ENCODE results near the gene TPM2.

TPM2 gene

GRCh38 chr9:35689542-35690293 is at the start of gene TPM2:
Gene TPM2 (minus strand): TSS chr9:35689925. CDS start chr9:35689817, 108 bp downstream.
- H3K27me3 ChIP-seq (ENCODE audit: control insufficient read depth, insufficient read depth, low read length), result no peaks in the 10 kb centered on the region
- no peak within 1 kb of the TSS for H3K27ac ChIP-seq (ENCODE audit: low read length)
- peak within 1 kb of the TSS; percentile 79 for H3K9ac ChIP-seq (ENCODE audit: low read length)
- H3K36me3 ChIP-seq (ENCODE audit: control insufficient read depth, low read depth, low read length), result peaks cover 22% of the 10 kb centered on the region
- peaks cover 4% of the 10 kb centered on the region for H3K4me1 ChIP-seq (ENCODE audit: control insufficient read depth, low read depth, low read length)
- H3K4me3 ChIP-seq (ENCODE audit: low read length), result peak within 1 kb of the TSS; percentile 76
- no peaks in the 10 kb centered on the region for H3K9me3 ChIP-seq (ENCODE audit: control insufficient read depth, low read depth, low read length)

GRCh38 chr9:35738924-35739323 is 49.2 kb upstream of the TPM2 start:
- no peaks in the 10 kb centered on the region for H3K27me3 ChIP-seq (ENCODE audit: control insufficient read depth, insufficient read depth, low read length)
- peaks cover 92% of the 10 kb centered on the region for H3K36me3 ChIP-seq (ENCODE audit: control insufficient read depth, low read depth, low read length)
- no peaks in the 10 kb centered on the region for H3K4me1 ChIP-seq (ENCODE audit: control insufficient read depth, low read depth, low read length)
- H3K9me3 ChIP-seq (ENCODE audit: control insufficient read depth, low read depth, low read length), result no peaks in the 10 kb centered on the region
- H3K4me3 ChIP-seq (ENCODE audit: low read length), result no peak overlapping the region
- no peak overlapping the region for H3K9ac ChIP-seq (ENCODE audit: low read length)
- H3K27ac ChIP-seq (ENCODE audit: low read length), result no peak overlapping the region

- Histone ChIP-seq H3K36me3 (ENCODE audit: control insufficient read depth, low read depth, low read length) (peaks cover 85% of the 10 kb centered on the region), H3K4me3 (ENCODE audit: low read length) (no peak overlapping the region)
Observed at GRCh38 chr9:35738186-35738585, 48.5 kb upstream of the TPM2 start.

GRCh38 chr9:35737143-35737542 is 47.4 kb upstream of the TPM2 start:
- no peak overlapping the region for H3K4me3 ChIP-seq (ENCODE audit: low read length)
- H3K27ac ChIP-seq (ENCODE audit: low read length), result no peak overlapping the region
- peaks cover 74% of the 10 kb centered on the region for H3K36me3 ChIP-seq (ENCODE audit: control insufficient read depth, low read depth, low read length)
- peaks cover 4% of the 10 kb centered on the region for H3K4me1 ChIP-seq (ENCODE audit: control insufficient read depth, low read depth, low read length)
- H3K27me3 ChIP-seq (ENCODE audit: control insufficient read depth, insufficient read depth, low read length), result no peaks in the 10 kb centered on the region
- no peaks in the 10 kb centered on the region for H3K9me3 ChIP-seq (ENCODE audit: control insufficient read depth, low read depth, low read length)
- H3K9ac ChIP-seq (ENCODE audit: low read length), result no peak overlapping the region

More at GRCh38 chr9:35738186-35738585, 48.5 kb upstream of the TPM2 start:
- H3K4me1 ChIP-seq (ENCODE audit: control insufficient read depth, low read depth, low read length), result peaks cover 4% of the 10 kb centered on the region
- no peaks in the 10 kb centered on the region for H3K9me3 ChIP-seq (ENCODE audit: control insufficient read depth, low read depth, low read length)
- no peak overlapping the region for H3K9ac ChIP-seq (ENCODE audit: low read length)
- H3K27ac ChIP-seq (ENCODE audit: low read length), result no peak overlapping the region
- H3K27me3 ChIP-seq (ENCODE audit: control insufficient read depth, insufficient read depth, low read length), result no peaks in the 10 kb centered on the region

GRCh38 chr9:35736201-35736633 is 46.5 kb upstream of the TPM2 start:
- Histone ChIP-seq H3K27ac (ENCODE audit: low read length) (no peak overlapping the region), H3K27me3 (ENCODE audit: control insufficient read depth, insufficient read depth, low read length) (no peaks in the 10 kb centered on the region), H3K9ac (ENCODE audit: low read length) (no peak overlapping the region), H3K4me1 (ENCODE audit: control insufficient read depth, low read depth, low read length) (peaks cover 5% of the 10 kb centered on the region), H3K9me3 (ENCODE audit: control insufficient read depth, low read depth, low read length) (no peaks in the 10 kb centered on the region), H3K36me3 (ENCODE audit: control insufficient read depth, low read depth, low read length) (peaks cover 67% of the 10 kb centered on the region), H3K4me3 (ENCODE audit: low read length) (no peak overlapping the region)

GRCh38 chr9:35734096-35734495 is 44.4 kb upstream of the TPM2 start:
- H3K4me3 ChIP-seq (ENCODE audit: low read length), result no peak overlapping the region
- no peaks in the 10 kb centered on the region for H3K27me3 ChIP-seq (ENCODE audit: control insufficient read depth, insufficient read depth, low read length)
- H3K27ac ChIP-seq (ENCODE audit: low read length), result no peak overlapping the region
- no peak overlapping the region for H3K9ac ChIP-seq (ENCODE audit: low read length)
- peaks cover 48% of the 10 kb centered on the region for H3K36me3 ChIP-seq (ENCODE audit: control insufficient read depth, low read depth, low read length)
- H3K4me1 ChIP-seq (ENCODE audit: control insufficient read depth, low read depth, low read length), result peaks cover 25% of the 10 kb centered on the region
- no peaks in the 10 kb centered on the region for H3K9me3 ChIP-seq (ENCODE audit: control insufficient read depth, low read depth, low read length)

- Histone ChIP-seq H3K4me3 (ENCODE audit: low read length) (peak overlapping the region; percentile 93), H3K36me3 (ENCODE audit: control insufficient read depth, low read depth, low read length) (peaks cover 37% of the 10 kb centered on the region), H3K9me3 (ENCODE audit: control insufficient read depth, low read depth, low read length) (no peaks in the 10 kb centered on the region), H3K9ac (ENCODE audit: low read length) (peak overlapping the region; percentile 77), H3K27ac (ENCODE audit: low read length) (peak overlapping the region; percentile 52), H3K27me3 (ENCODE audit: control insufficient read depth, insufficient read depth, low read length) (no peaks in the 10 kb centered on the region), H3K4me1 (ENCODE audit: control insufficient read depth, low read depth, low read length) (peaks cover 33% of the 10 kb centered on the region)
Observed at GRCh38 chr9:35732800-35733541, 43.2 kb upstream of the TPM2 start.

GRCh38 chr9:35732185-35732799 is 42.6 kb upstream of the TPM2 start, which contains the start of the genes CREB3 and TLN1:
Gene CREB3 (plus strand): TSS chr9:35732666. CDS start chr9:35732773, 107 bp downstream.
Gene TLN1 (minus strand): TSS chr9:35732195. CDS start chr9:35725694, 6,501 bp downstream.
- Histone ChIP-seq H3K27ac (ENCODE audit: low read length) (peak within 1 kb of the TSS; percentile 52), H3K27me3 (ENCODE audit: control insufficient read depth, insufficient read depth, low read length) (no peaks in the 10 kb centered on the region), H3K36me3 (ENCODE audit: control insufficient read depth, low read depth, low read length) (peaks cover 30% of the 10 kb centered on the region), H3K9ac (ENCODE audit: low read length) (peak within 1 kb of the TSS; percentile 77), H3K4me3 (ENCODE audit: low read length) (peak within 1 kb of the TSS; percentile 93), H3K4me1 (ENCODE audit: control insufficient read depth, low read depth, low read length) (peaks cover 40% of the 10 kb centered on the region), H3K9me3 (ENCODE audit: control insufficient read depth, low read depth, low read length) (no peaks in the 10 kb centered on the region)

- peaks cover 47% of the 10 kb centered on the region for H3K4me1 ChIP-seq (ENCODE audit: control insufficient read depth, low read depth, low read length)
- peak overlapping the region; percentile 32 for H3K27ac ChIP-seq (ENCODE audit: low read length)
- H3K27me3 ChIP-seq (ENCODE audit: control insufficient read depth, insufficient read depth, low read length), result no peaks in the 10 kb centered on the region
Observed at GRCh38 chr9:35731415-35732184, 41.9 kb upstream of the TPM2 start.

GRCh38 chr9:35730486-35730854 is 40.7 kb upstream of the TPM2 start:
- no peak overlapping the region for H3K9ac ChIP-seq (ENCODE audit: low read length)
- H3K36me3 ChIP-seq (ENCODE audit: control insufficient read depth, low read depth, low read length), result peaks cover 12% of the 10 kb centered on the region
- no peaks in the 10 kb centered on the region for H3K27me3 ChIP-seq (ENCODE audit: control insufficient read depth, insufficient read depth, low read length)
- peaks cover 48% of the 10 kb centered on the region for H3K4me1 ChIP-seq (ENCODE audit: control insufficient read depth, low read depth, low read length)
- no peaks in the 10 kb centered on the region for H3K9me3 ChIP-seq (ENCODE audit: control insufficient read depth, low read depth, low read length)
- H3K27ac ChIP-seq (ENCODE audit: low read length), result no peak overlapping the region
- H3K4me3 ChIP-seq (ENCODE audit: low read length), result peak overlapping the region; percentile 93

More at GRCh38 chr9:35731415-35732184, 41.9 kb upstream of the TPM2 start:
- H3K9me3 ChIP-seq (ENCODE audit: control insufficient read depth, low read depth, low read length), result no peaks in the 10 kb centered on the region
- H3K4me3 ChIP-seq (ENCODE audit: low read length), result peak overlapping the region; percentile 93
- H3K36me3 ChIP-seq (ENCODE audit: control insufficient read depth, low read depth, low read length), result peaks cover 23% of the 10 kb centered on the region
- H3K9ac ChIP-seq (ENCODE audit: low read length), result peak overlapping the region; percentile 77
